Nephron (organoid): ENCODE measurements around the gene GRIK4.

ENCODE experiments used
- H3K27ac Mint-ChIP-seq, 3 experiments: 2 replicates each; pipeline ENCODE4 v1.8.0; 2020; ENCODE audit warnings: mixed read lengths in 3 of 3, mild to moderate bottlenecking in 2 of 3, moderate library complexity in 1 of 3
- H3K27me3 Mint-ChIP-seq: 2 replicates; pipeline ENCODE4 v1.8.0; 2021; ENCODE audit warnings: low read depth, mild to moderate bottlenecking, moderate library complexity, mixed read lengths
- H3K36me3 Mint-ChIP-seq: 2 replicates; pipeline ENCODE4 v1.8.0; 2020; ENCODE audit warnings: low read depth, mixed read lengths
- H3K4me1 Mint-ChIP-seq: 2 replicates; pipeline ENCODE4 v1.8.0; 2020; ENCODE audit warnings: mixed read lengths
- H3K4me3 Mint-ChIP-seq, 3 experiments: 2 replicates each; pipeline ENCODE4 v1.8.0; 2020; ENCODE audit warnings: mild to moderate bottlenecking in 3 of 3, mixed read lengths in 3 of 3, moderate library complexity in 2 of 3
- H3K9me3 Mint-ChIP-seq: 2 replicates; pipeline ENCODE4 v1.8.0; 2020; ENCODE audit warnings: mixed read lengths
- TF ChIP-seq, protein P1 (sequence below), 3 experiments: fragments of 200-600 bp; sonication (generic); IDR thresholded peaks; one replicate each; pipeline ENCODE4 v1.5.0; 2021; ENCODE audit warnings: antibody characterized with exemption in 3 of 3; ENCODE audit not compliant: unreplicated experiment in 3 of 3

Gene GRIK4

DNA sequence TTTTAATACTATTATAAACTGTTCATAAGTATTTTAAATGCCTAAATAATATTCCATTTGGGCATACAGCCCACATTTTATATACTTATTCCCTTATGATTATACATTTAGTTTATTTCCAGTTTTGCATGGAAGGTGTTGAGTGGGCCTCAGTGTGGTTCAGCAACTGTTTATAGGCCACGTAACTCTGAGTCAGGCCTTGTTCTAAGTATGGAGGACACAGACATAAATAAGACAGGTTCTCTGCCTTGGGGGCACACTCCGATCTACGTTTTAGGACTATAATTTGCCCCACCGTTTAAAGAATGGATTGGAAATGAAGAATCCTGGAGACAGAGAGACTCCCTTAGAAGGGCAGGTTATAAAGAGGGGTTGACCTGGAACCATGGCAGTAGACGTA lies 300.2 kb downstream of the GRIK4 start:
- TF ChIP-seq, protein P1, sequence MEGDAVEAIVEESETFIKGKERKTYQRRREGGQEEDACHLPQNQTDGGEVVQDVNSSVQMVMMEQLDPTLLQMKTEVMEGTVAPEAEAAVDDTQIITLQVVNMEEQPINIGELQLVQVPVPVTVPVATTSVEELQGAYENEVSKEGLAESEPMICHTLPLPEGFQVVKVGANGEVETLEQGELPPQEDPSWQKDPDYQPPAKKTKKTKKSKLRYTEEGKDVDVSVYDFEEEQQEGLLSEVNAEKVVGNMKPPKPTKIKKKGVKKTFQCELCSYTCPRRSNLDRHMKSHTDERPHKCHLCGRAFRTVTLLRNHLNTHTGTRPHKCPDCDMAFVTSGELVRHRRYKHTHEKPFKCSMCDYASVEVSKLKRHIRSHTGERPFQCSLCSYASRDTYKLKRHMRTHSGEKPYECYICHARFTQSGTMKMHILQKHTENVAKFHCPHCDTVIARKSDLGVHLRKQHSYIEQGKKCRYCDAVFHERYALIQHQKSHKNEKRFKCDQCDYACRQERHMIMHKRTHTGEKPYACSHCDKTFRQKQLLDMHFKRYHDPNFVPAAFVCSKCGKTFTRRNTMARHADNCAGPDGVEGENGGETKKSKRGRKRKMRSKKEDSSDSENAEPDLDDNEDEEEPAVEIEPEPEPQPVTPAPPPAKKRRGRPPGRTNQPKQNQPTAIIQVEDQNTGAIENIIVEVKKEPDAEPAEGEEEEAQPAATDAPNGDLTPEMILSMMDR (IDR thresholded peaks at IDR 0.05; ENCODE audit: unreplicated experiment in 3 of 3): no peak
- no peak overlapping the region for H3K27ac Mint-ChIP-seq
- no peaks in the 10 kb centered on the region for H3K36me3 Mint-ChIP-seq
- peaks cover 26% of the 10 kb centered on the region for H3K4me1 Mint-ChIP-seq
- H3K9me3 Mint-ChIP-seq: no peaks in the 10 kb centered on the region
- H3K4me3 Mint-ChIP-seq: no peak overlapping the region
- H3K27me3 Mint-ChIP-seq: peaks cover 16% of the 10 kb centered on the region

DNA sequence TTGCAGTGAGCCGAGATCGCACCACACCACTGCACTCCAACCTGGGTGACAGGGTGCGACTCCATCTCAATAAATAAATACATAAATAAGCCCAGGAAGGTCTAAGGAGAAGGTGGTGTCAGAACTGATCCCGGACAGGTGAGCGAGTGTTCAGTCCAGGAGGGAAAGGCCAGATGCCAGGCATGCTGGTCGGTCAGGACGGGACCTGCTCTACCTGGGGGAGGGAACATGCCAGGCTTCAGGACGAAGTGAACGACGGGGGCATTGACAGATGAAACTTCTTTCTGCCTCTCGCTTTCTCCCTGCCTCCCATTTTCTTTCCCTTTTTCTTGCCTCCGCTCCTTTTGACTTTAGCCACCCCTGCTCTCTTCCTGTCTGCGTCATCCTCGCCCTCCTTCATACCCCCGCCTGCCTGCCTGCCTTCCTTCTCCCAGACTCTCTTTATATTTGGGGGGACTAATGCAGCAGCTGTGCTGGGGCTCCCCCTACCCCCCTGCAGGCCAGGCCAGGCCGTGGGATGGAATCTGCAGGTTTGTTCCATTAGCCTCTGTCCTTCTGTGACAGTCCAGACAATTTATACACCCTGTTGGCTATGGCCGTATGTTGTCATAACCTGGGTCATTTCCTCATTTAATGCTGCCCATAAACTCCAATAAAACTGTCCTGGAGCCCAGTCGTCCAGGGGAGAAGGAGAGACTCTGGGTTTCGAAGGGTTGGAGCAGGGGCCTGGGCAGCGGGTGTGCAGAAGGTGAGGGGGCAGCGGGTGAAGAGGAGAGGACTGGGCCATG lies 303.2 kb downstream of the GRIK4 start:
- H3K27ac Mint-ChIP-seq: peak overlapping the region; percentile 61 to 93 (median 85)

DNA sequence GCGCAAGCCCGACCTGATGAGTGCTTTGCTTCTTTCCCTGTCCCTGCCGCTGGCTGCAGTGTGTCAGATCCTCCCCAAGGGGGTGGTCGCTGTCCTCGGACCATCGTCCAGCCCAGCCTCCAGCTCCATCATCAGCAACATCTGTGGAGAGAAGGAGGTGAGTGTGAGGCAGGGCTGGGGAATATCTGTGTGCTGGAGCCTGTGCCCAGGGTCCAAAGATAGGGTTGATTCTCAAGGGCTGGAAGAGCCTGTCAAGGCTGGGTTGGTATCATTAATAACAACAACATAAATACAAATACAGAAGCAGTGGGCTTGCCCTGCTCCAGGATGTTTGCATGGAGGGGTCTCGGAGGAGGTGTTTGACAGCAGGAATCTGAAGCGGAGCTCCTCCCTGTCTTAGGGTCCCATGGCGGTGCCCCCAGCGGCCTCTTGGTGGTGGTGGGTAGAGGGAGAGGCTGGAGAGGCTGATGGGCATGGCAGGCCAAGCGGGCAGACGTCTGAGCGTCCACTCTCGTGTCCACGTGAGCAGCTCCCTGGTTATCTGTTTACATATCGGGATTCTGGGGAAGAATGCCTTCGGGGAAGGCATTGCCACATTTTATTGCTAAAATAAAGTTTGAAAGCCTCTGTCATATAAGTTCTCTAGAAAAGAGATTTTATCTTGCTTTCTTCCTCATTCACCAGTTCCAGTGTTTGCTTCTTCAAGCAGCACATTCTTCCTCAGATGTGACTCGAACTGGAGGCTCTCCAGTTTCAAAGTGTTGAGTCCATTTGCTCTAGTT lies 304.0 kb downstream of the GRIK4 start:
- TF ChIP-seq, protein P1 (IDR thresholded peaks at IDR 0.05; ENCODE audit: unreplicated experiment in 3 of 3): no peak
- H3K4me1 Mint-ChIP-seq: peaks cover 47% of the 10 kb centered on the region
- H3K36me3 Mint-ChIP-seq: no peaks in the 10 kb centered on the region
- peak overlapping the region; percentile 61 to 93 (median 85) for H3K27ac Mint-ChIP-seq
- peak overlapping the region; percentile 13 to 70 (median 57) for H3K4me3 Mint-ChIP-seq
- H3K9me3 Mint-ChIP-seq: no peaks in the 10 kb centered on the region
- peaks cover 22% of the 10 kb centered on the region for H3K27me3 Mint-ChIP-seq

More for the DNA sequence above, 303.2 kb downstream of the GRIK4 start:
- H3K4me3 Mint-ChIP-seq: peak overlapping the region; percentile 21 to 70 (median 57)
- H3K4me1 Mint-ChIP-seq: peaks cover 47% of the 10 kb centered on the region
- H3K9me3 Mint-ChIP-seq: no peaks in the 10 kb centered on the region
- H3K27me3 Mint-ChIP-seq: peaks cover 17% of the 10 kb centered on the region
- H3K36me3 Mint-ChIP-seq: no peaks in the 10 kb centered on the region
- TF ChIP-seq, protein P1 (IDR thresholded peaks at IDR 0.05; ENCODE audit: unreplicated experiment in 3 of 3): no peak

DNA sequence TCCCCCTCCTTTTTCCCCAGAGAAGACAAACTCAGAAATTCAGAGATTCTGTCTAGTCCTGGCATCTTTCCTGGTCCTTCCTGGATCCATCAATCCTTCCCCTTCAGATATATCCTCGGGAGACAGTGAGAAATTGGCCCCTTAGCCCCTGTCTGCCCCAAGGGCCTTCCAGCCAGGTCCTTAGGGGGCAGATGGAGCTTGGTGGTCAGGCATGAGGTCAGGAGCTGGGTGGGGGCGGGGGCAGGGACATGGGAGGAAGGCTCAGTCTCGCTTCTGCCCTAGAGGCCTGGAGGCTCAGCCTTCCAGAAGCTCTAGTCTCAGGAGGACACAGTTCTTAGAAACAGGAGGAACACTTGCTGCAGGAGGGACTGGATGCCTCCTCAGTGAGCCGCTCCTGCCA lies 304.6 kb downstream of the GRIK4 start:
- H3K9me3 Mint-ChIP-seq: no peaks in the 10 kb centered on the region
- H3K27ac Mint-ChIP-seq: peak overlapping the region in 2 of 3 experiments; percentile 85 to 93
- peaks cover 26% of the 10 kb centered on the region for H3K27me3 Mint-ChIP-seq
- peaks cover 47% of the 10 kb centered on the region for H3K4me1 Mint-ChIP-seq
- peak overlapping the region in 2 of 3 experiments; percentile 12 to 13 for H3K4me3 Mint-ChIP-seq
- TF ChIP-seq, protein P1 (IDR thresholded peaks at IDR 0.05; ENCODE audit: unreplicated experiment in 3 of 3): no peak
- no peaks in the 10 kb centered on the region for H3K36me3 Mint-ChIP-seq

DNA sequence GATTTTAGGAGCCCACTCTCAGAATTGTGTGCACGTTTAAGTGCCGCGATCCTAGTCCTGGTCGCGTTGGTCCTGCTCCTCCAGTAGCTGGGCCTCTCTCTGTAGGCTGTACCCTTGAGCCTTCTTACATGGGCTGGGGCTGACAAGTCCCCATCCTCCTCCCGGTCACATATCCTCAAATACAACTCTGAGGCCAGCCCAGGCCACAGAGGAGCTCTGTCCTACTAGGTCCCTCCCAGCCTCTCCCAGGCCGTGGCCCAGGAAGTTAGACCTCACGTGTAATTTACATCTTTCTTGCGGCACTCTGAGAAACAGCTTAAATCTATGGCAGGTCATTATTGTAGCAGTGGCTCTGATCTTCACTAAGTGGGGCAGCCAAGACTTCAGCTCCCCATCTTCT lies 305.2 kb downstream of the GRIK4 start:
- Mint-ChIP-seq H3K9me3 (no peaks in the 10 kb centered on the region), H3K27me3 (peaks cover 27% of the 10 kb centered on the region), H3K4me1 (peaks cover 47% of the 10 kb centered on the region), H3K27ac (peak overlapping the region; percentile 72 to 88 (median 85)), H3K4me3 (peak overlapping the region in 2 of 3 experiments; percentile 38 to 53), H3K36me3 (no peaks in the 10 kb centered on the region)
- TF ChIP-seq, protein P1 (IDR thresholded peaks at IDR 0.05; ENCODE audit: unreplicated experiment in 3 of 3): no peak
